Activated naive CD8-positive, alpha-beta T cell treated with anti-CD3 and anti-CD28 coated beads for 36 hours (primary cell): ENCODE results near the gene ZNF862. TPM values are rescaled to one million over a fixed set of nuclear protein-coding genes. Genes with fewer than 3 reads are reported as not detected.

ENCODE experiments used
- DNase-seq: peaks from one replicate; pipeline ENCODE4 v3.0.0; 2021
- H3K27ac Mint-ChIP-seq: one replicate; pipeline ENCODE4 v1.8.0; 2022; ENCODE audit warnings: mild to moderate bottlenecking, moderate library complexity, mixed read lengths
- H3K27me3 Mint-ChIP-seq: one replicate; pipeline ENCODE4 v1.8.0; 2022; ENCODE audit warnings: mild to moderate bottlenecking, mixed read lengths
- H3K36me3 Mint-ChIP-seq: one replicate; pipeline ENCODE4 v1.8.0; 2021; ENCODE audit warnings: mild to moderate bottlenecking, mixed read lengths
- H3K4me1 Mint-ChIP-seq: one replicate; pipeline ENCODE4 v1.8.0; 2021; ENCODE audit warnings: mixed read lengths
- H3K4me3 Mint-ChIP-seq: one replicate; pipeline ENCODE4 v1.8.0; 2022; ENCODE audit warnings: mild to moderate bottlenecking, moderate library complexity, mixed read lengths
- H3K9me3 Mint-ChIP-seq: one replicate; pipeline ENCODE4 v1.8.0; 2022; ENCODE audit warnings: mixed read lengths
- total RNA-seq, 2 experiments: library from RNA; stranded (reverse); gene quantifications; one replicate each; pipeline ENCODE4 v1.2.3, GENCODE V29; 2021

ZNF862 gene
- total RNA-seq, 2 experiments from 2014 or later: 5.9 to 7.0 TPM

- H3K36me3 Mint-ChIP-seq: peaks cover 26% of the 10 kb centered on the region
- H3K4me3 Mint-ChIP-seq: no peak overlapping the region
- H3K4me1 Mint-ChIP-seq: peaks cover 77% of the 10 kb centered on the region
- H3K27ac Mint-ChIP-seq: peak overlapping the region; percentile 95
- no peak for DNase-seq
- no peaks in the 10 kb centered on the region for H3K27me3 Mint-ChIP-seq
- no peaks in the 10 kb centered on the region for H3K9me3 Mint-ChIP-seq
These were observed 32.1 kb downstream of the ZNF862 start for GRCh38 chr7:149870274-149870673.

GRCh38 chr7:149870701-149871483 is 32.7 kb downstream of the ZNF862 start:
- peaks cover 31% of the 10 kb centered on the region for H3K36me3 Mint-ChIP-seq
- H3K27ac Mint-ChIP-seq: peak overlapping the region; percentile 95
- no peaks in the 10 kb centered on the region for H3K9me3 Mint-ChIP-seq
- H3K4me1 Mint-ChIP-seq: peaks cover 79% of the 10 kb centered on the region
- peak overlapping the region; percentile 18 for H3K4me3 Mint-ChIP-seq
- peak; percentile 68 for DNase-seq
- no peaks in the 10 kb centered on the region for H3K27me3 Mint-ChIP-seq

- Mint-ChIP-seq H3K27ac (peak overlapping the region; percentile 95), H3K4me3 (peak overlapping the region; percentile 89), H3K36me3 (peaks cover 35% of the 10 kb centered on the region), H3K27me3 (no peaks in the 10 kb centered on the region), H3K4me1 (peaks cover 77% of the 10 kb centered on the region), H3K9me3 (no peaks in the 10 kb centered on the region)
- no peak for DNase-seq
These were observed 33.4 kb downstream of the ZNF862 start for GRCh38 chr7:149871576-149871975.

GRCh38 chr7:149872419-149873073 is 34.4 kb downstream of the ZNF862 start:
- Mint-ChIP-seq H3K27ac (peak overlapping the region; percentile 95), H3K27me3 (no peaks in the 10 kb centered on the region), H3K36me3 (peaks cover 40% of the 10 kb centered on the region), H3K9me3 (no peaks in the 10 kb centered on the region), H3K4me1 (peaks cover 70% of the 10 kb centered on the region), H3K4me3 (peak overlapping the region; percentile 89)
- DNase-seq: no peak

- peak; percentile 97 for DNase-seq
- Mint-ChIP-seq H3K27ac (peak within 1 kb of the TSS; percentile 95), H3K36me3 (peaks cover 45% of the 10 kb centered on the region), H3K4me1 (peaks cover 70% of the 10 kb centered on the region), H3K9me3 (no peaks in the 10 kb centered on the region), H3K27me3 (no peaks in the 10 kb centered on the region), H3K4me3 (peak within 1 kb of the TSS; percentile 89)
These were observed 35.1 kb downstream of the ZNF862 start, which contains the start of gene ATP6V0E2 for GRCh38 chr7:149873074-149873969. Gene ATP6V0E2, plus strand, starts transcription at chr7:149873969. Its CDS starts 97 bp downstream, at chr7:149874066.

- Mint-ChIP-seq H3K27me3 (no peaks in the 10 kb centered on the region), H3K4me3 (peak overlapping the region; percentile 89)
These were observed 35.9 kb downstream of the ZNF862 start for GRCh38 chr7:149873970-149874643.

GRCh38 chr7:149874644-149875028 is 36.5 kb downstream of the ZNF862 start:
- Mint-ChIP-seq H3K4me3 (peak overlapping the region; percentile 89), H3K9me3 (no peaks in the 10 kb centered on the region), H3K36me3 (peaks cover 41% of the 10 kb centered on the region), H3K4me1 (peaks cover 58% of the 10 kb centered on the region), H3K27ac (peak overlapping the region; percentile 62), H3K27me3 (no peaks in the 10 kb centered on the region)
- DNase-seq: no peak

More at GRCh38 chr7:149873970-149874643, 35.9 kb downstream of the ZNF862 start:
- peaks cover 42% of the 10 kb centered on the region for H3K36me3 Mint-ChIP-seq
- no peak for DNase-seq
- no peaks in the 10 kb centered on the region for H3K9me3 Mint-ChIP-seq
- peak overlapping the region; percentile 80 for H3K27ac Mint-ChIP-seq
- peaks cover 62% of the 10 kb centered on the region for H3K4me1 Mint-ChIP-seq

- no peak overlapping the region for H3K27ac Mint-ChIP-seq
These were observed 37.2 kb downstream of the ZNF862 start for GRCh38 chr7:149875396-149875795.

GRCh38 chr7:149877890-149878522 is 39.8 kb downstream of the ZNF862 start:
- H3K27me3 Mint-ChIP-seq: no peaks in the 10 kb centered on the region
- H3K27ac Mint-ChIP-seq: peak overlapping the region; percentile 51
- H3K4me3 Mint-ChIP-seq: no peak overlapping the region
- H3K36me3 Mint-ChIP-seq: peaks cover 20% of the 10 kb centered on the region
- no peaks in the 10 kb centered on the region for H3K9me3 Mint-ChIP-seq
- peaks cover 27% of the 10 kb centered on the region for H3K4me1 Mint-ChIP-seq
- DNase-seq: no peak

More at GRCh38 chr7:149875396-149875795, 37.2 kb downstream of the ZNF862 start:
- Mint-ChIP-seq H3K9me3 (no peaks in the 10 kb centered on the region), H3K27me3 (no peaks in the 10 kb centered on the region), H3K4me3 (peak overlapping the region; percentile 89), H3K4me1 (peaks cover 50% of the 10 kb centered on the region), H3K36me3 (peaks cover 39% of the 10 kb centered on the region)
- no peak for DNase-seq

GRCh38 chr7:149878523-149878921 is 40.3 kb downstream of the ZNF862 start:
- Mint-ChIP-seq H3K4me1 (peaks cover 32% of the 10 kb centered on the region), H3K27me3 (no peaks in the 10 kb centered on the region), H3K4me3 (no peak overlapping the region), H3K36me3 (peaks cover 20% of the 10 kb centered on the region), H3K27ac (peak overlapping the region; percentile 51), H3K9me3 (no peaks in the 10 kb centered on the region)
- DNase-seq: no peak

GRCh38 chr7:149879271-149879743 is 41.1 kb downstream of the ZNF862 start:
- Mint-ChIP-seq H3K9me3 (no peaks in the 10 kb centered on the region), H3K4me1 (peaks cover 37% of the 10 kb centered on the region), H3K36me3 (peaks cover 23% of the 10 kb centered on the region), H3K27ac (no peak overlapping the region), H3K27me3 (no peaks in the 10 kb centered on the region), H3K4me3 (no peak overlapping the region)
- no peak for DNase-seq

- Mint-ChIP-seq H3K27ac (no peak overlapping the region), H3K4me1 (peaks cover 32% of the 10 kb centered on the region), H3K36me3 (peaks cover 23% of the 10 kb centered on the region), H3K9me3 (no peaks in the 10 kb centered on the region), H3K4me3 (no peak overlapping the region), H3K27me3 (no peaks in the 10 kb centered on the region)
- no peak for DNase-seq
These were observed 41.8 kb downstream of the ZNF862 start for GRCh38 chr7:149879766-149880637.

GRCh38 chr7:149880638-149881311 is 42.6 kb downstream of the ZNF862 start:
- DNase-seq: no peak
- Mint-ChIP-seq H3K27me3 (no peaks in the 10 kb centered on the region), H3K27ac (no peak overlapping the region), H3K4me1 (peaks cover 24% of the 10 kb centered on the region), H3K4me3 (no peak overlapping the region), H3K36me3 (peaks cover 18% of the 10 kb centered on the region), H3K9me3 (no peaks in the 10 kb centered on the region)
